PC-3 (cell line): Measurements from ENCODE around the gene ZNF292. TPM values are rescaled to one million over a fixed set of nuclear protein-coding genes. Genes with fewer than 3 reads are reported as not detected.

Source experiments
- ATAC-seq: fragments of 200-7000 bp; cut with Tn5 transposase; 2 replicates; pipeline ENCODE4 v1.9.1; 2020; ENCODE audit warnings: mild to moderate bottlenecking, moderate library complexity
- BruUV-seq: library from RNA; stranded (reverse); fragments of 400-500 nt; replicated peaks from 2 replicates; lab custom pipeline; 2021; lab: Mats Ljungman, UMichigan
- CTCF ChIA-PET: fragments of 300-600 bp; sonication (Branson Sonifier 250); formaldehyde crosslinking; loops from one replicate; lab custom pipeline; 2022; ENCODE audit warnings: antibody characterized with exemption; lab: Charles Lee
- POLR2A ChIA-PET: fragments of 300-600 bp; sonication (Branson Sonifier 250); formaldehyde crosslinking; loops from one replicate; lab custom pipeline; 2022; ENCODE audit warnings: antibody characterized with exemption; ENCODE audit not compliant: unreplicated experiment; lab: Charles Lee
- DNase-seq: peaks from one replicate; pipeline ENCODE4 v3.0.0-alpha.2; 2015
- H2AFZ ChIP-seq: fragments of 300-600 bp; sonication (generic); 2 replicates; pipeline ENCODE4 v1.6.0; 2016; ENCODE audit warnings: antibody characterized with exemption, low read length
- H3F3A ChIP-seq: fragments of 300-600 bp; sonication (generic); one replicate; pipeline ENCODE4 v1.6.0; 2017; ENCODE audit warnings: antibody characterized with exemption, low read length, control low read depth, mild to moderate bottlenecking; ENCODE audit not compliant: unreplicated experiment
- H3K27ac ChIP-seq: fragments of 300-600 bp; sonication (generic); 2 replicates; pipeline ENCODE4 v1.5.1; 2016; ENCODE audit warnings: mild to moderate bottlenecking, low read length
- H3K27me3 ChIP-seq: fragments of 300-600 bp; sonication (generic); 2 replicates; pipeline ENCODE4 v1.6.1; 2016; ENCODE audit warnings: low read length, mixed read lengths
- H3K36me3 ChIP-seq: fragments of 300-600 bp; sonication (generic); 2 replicates; pipeline ENCODE4 v1.6.1; 2016; ENCODE audit warnings: low read depth, mixed run types, low read length, mixed read lengths
- H3K4me1 ChIP-seq: fragments of 300-600 bp; sonication (generic); 2 replicates; pipeline ENCODE4 v1.5.1; 2016; ENCODE audit warnings: low read length; ENCODE audit not compliant: insufficient read depth
- H3K4me2 ChIP-seq: fragments of 300-600 bp; sonication (generic); 2 replicates; pipeline ENCODE4 v1.6.0; 2016; ENCODE audit warnings: low read length
- H3K4me3 ChIP-seq: fragments of 300-600 bp; sonication (generic); 2 replicates; pipeline ENCODE4 v1.5.1; 2016; ENCODE audit warnings: mild to moderate bottlenecking, low read length, mixed read lengths
- H3K79me2 ChIP-seq: fragments of 300-600 bp; sonication (generic); 2 replicates; pipeline ENCODE4 v1.6.1; 2017; ENCODE audit warnings: low read length, mixed read lengths
- H3K9ac ChIP-seq: fragments of 300-600 bp; sonication (generic); 2 replicates; pipeline ENCODE4 v1.6.0; 2016; ENCODE audit warnings: mild to moderate bottlenecking, low read length
- H3K9me2 ChIP-seq: fragments of 300-600 bp; sonication (generic); replicated peaks from 2 replicates; pipeline ENCODE4 v1.6.1; 2016; ENCODE audit warnings: mixed run types, low read length, mixed read lengths
- H3K9me3 ChIP-seq: fragments of 300-600 bp; sonication (generic); 2 replicates; pipeline ENCODE4 v1.6.1; 2016; ENCODE audit warnings: low read length, mixed read lengths
- H4K20me1 ChIP-seq: fragments of 300-600 bp; sonication (generic); 2 replicates; pipeline ENCODE4 v1.6.1; 2016; ENCODE audit warnings: low read length, mixed read lengths
- EZH2 ChIP-seq: fragments of 300-600 bp; sonication (generic); IDR thresholded peaks from one replicate; pipeline ENCODE4 v1.6.1; 2017; ENCODE audit warnings: antibody characterized with exemption, mild to moderate bottlenecking, low read length; ENCODE audit not compliant: unreplicated experiment
- EZH2phosphoT487 ChIP-seq: fragments of 300-600 bp; sonication (generic); IDR thresholded peaks from 2 replicates; pipeline ENCODE4 v1.6.1; 2018; ENCODE audit warnings: mild to moderate bottlenecking, antibody characterized with exemption, low read length, borderline replicate concordance
- intact Hi-C: fragments of 100-400 bp; cut with micrococcal nuclease; formaldehyde crosslinking; loops from 2 replicates; pipeline ENCODE4 v1.9.0; 2023
- total RNA-seq: library from RNA; depleted of rRNA; stranded (reverse); fragments of >200 nt; gene quantifications from 2 replicates; pipeline ENCODE4 v1.2.3, GENCODE V29; 2014
- TF ChIP-seq, protein P1 (sequence below): fragments of 300-600 bp; sonication (generic); conservative IDR thresholded peaks from 2 replicates; pipeline ENCODE4 v1.5.1; 2017; ENCODE audit warnings: antibody characterized with exemption, low read depth, mild to moderate bottlenecking, low read length

Gene ZNF292
- total RNA-seq, 1 experiment from 2014 or later: 8.9 TPM

DNA sequence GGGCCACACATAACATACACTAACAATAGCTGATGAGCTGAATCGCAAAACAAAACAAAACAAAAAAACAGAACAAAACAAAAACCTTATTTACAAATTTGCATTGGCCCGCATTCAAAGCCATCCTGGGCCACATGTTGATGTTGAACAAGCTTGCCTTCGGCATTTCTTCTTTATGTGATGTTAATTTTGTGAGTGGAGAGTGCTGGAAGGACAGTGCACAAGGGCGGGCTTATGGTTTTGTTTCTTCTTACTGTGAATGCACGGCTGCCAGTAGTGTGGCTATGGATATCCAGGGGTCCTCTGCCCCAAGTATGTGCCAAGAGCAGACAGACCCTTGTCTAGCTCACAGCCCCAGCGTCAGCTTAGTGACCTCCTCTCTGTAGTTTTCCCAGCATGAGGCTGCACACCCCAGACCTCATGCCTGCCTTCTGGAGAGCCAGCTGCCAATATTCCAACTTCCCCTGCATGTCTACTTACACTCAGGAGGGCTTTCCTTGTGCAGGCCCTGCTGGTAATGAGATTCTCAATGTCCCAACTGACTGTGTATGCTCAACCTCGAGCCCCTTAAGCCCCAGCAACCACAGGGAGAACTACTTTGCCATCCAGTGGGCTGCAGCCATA lies 24.9 kb downstream of the ZNF292 start:
- TF ChIP-seq EZH2 (no peak), EZH2phosphoT487 (no peak)
- TF ChIP-seq, protein P1, sequence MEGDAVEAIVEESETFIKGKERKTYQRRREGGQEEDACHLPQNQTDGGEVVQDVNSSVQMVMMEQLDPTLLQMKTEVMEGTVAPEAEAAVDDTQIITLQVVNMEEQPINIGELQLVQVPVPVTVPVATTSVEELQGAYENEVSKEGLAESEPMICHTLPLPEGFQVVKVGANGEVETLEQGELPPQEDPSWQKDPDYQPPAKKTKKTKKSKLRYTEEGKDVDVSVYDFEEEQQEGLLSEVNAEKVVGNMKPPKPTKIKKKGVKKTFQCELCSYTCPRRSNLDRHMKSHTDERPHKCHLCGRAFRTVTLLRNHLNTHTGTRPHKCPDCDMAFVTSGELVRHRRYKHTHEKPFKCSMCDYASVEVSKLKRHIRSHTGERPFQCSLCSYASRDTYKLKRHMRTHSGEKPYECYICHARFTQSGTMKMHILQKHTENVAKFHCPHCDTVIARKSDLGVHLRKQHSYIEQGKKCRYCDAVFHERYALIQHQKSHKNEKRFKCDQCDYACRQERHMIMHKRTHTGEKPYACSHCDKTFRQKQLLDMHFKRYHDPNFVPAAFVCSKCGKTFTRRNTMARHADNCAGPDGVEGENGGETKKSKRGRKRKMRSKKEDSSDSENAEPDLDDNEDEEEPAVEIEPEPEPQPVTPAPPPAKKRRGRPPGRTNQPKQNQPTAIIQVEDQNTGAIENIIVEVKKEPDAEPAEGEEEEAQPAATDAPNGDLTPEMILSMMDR: no peak
- H3K4me2 ChIP-seq: no peak overlapping the region
- H3K4me3 ChIP-seq: no peak overlapping the region
- BruUV-seq: no TSS peak
- peaks cover 13% of the 10 kb centered on the region; the same call in 1 of the 2 replicates for H3K4me1 ChIP-seq
- ATAC-seq (no peak), DNase-seq (no peak)
- H3K36me3 ChIP-seq: peaks cover 3% of the 10 kb centered on the region; the same call in 1 of the 2 replicates
- intact Hi-C loops: no loop called here
- CTCF ChIA-PET: no interaction called here
- no peak overlapping the region for H3K27ac ChIP-seq
- H3K9me3 ChIP-seq: no peaks in the 10 kb centered on the region
- no peaks in the 10 kb centered on the region for H3F3A ChIP-seq
- peaks cover 88% of the 10 kb centered on the region for H3K79me2 ChIP-seq
- POLR2A ChIA-PET: no interaction called here
- H3K9ac ChIP-seq: no peak overlapping the region
- no peak overlapping the region for H2AFZ ChIP-seq
- no peaks in the 10 kb centered on the region for H3K9me2 ChIP-seq
- H4K20me1 ChIP-seq: peaks cover 13% of the 10 kb centered on the region
- H3K27me3 ChIP-seq: no peaks in the 10 kb centered on the region

DNA sequence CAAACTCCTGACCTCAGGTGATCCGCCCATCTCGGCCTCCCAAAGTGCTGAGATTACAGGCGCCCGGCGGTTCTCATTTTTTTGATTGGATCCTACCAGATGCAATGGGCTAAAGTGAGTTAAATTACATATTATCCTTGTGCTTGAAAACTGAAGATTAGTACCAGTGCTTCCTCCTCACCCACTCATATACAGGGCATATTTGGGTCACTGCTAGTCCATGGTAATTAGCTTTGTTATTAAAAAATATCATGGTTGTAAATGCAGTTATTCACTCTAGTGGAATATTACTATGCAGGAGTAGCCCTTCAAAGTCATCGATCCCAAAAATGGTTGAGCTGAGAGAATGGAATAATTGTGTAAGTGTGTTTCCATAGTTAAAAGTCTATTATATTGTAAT lies 26.5 kb downstream of the ZNF292 start:
- Histone ChIP-seq H2AFZ (no peak overlapping the region), H3K9me2 (no peaks in the 10 kb centered on the region), H3K79me2 (peaks cover 86% of the 10 kb centered on the region), H3K9ac (no peak overlapping the region), H3K4me3 (no peak overlapping the region), H3K4me1 (peaks cover 13% of the 10 kb centered on the region; the same call in 1 of the 2 replicates), H3K27ac (no peak overlapping the region), H3K9me3 (no peaks in the 10 kb centered on the region), H3F3A (no peaks in the 10 kb centered on the region), H4K20me1 (peaks cover 13% of the 10 kb centered on the region), H3K4me2 (no peak overlapping the region), H3K27me3 (no peaks in the 10 kb centered on the region), H3K36me3 (peaks cover 3% of the 10 kb centered on the region; the same call in 1 of the 2 replicates)
- BruUV-seq: no TSS peak
- ATAC-seq (no peak), DNase-seq (no peak)
- ChIA-PET POLR2A (no interaction called here), CTCF (no interaction called here)
- TF ChIP-seq, protein P1: no peak
- no peak for TF ChIP-seq EZH2
- TF ChIP-seq EZH2phosphoT487: no peak
- intact Hi-C loops: no loop called here

DNA sequence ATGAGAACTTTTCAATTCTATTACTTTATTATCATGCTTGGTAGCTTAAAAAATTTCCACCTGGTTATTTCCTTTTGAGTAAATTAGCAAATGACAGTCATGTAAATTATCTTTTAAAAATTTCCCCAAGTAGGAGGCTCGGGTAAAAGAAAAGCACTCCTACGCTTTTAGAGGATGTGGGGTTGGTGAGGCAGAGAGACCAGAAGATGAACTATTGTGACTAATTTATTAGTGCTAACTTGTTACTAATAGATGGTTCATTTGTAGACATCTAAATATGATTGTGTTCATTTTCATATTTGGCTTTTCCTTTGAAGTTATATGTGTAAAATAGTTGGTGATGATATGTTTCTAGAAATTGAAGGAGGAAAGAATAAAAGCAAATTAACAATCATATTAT lies 27.0 kb downstream of the ZNF292 start:
- H3K36me3 ChIP-seq: peaks cover 3% of the 10 kb centered on the region; the same call in 1 of the 2 replicates
- H3K9me3 ChIP-seq: no peaks in the 10 kb centered on the region
- no peaks in the 10 kb centered on the region for H3K9me2 ChIP-seq
- H3K9ac ChIP-seq: no peak overlapping the region
- peaks cover 13% of the 10 kb centered on the region; the same call in 1 of the 2 replicates for H3K4me1 ChIP-seq
- ChIA-PET CTCF (no interaction called here), POLR2A (no interaction called here)
- no peaks in the 10 kb centered on the region for H3F3A ChIP-seq
- DNase-seq: no peak
- BruUV-seq: no TSS peak
- peaks cover 13% of the 10 kb centered on the region for H4K20me1 ChIP-seq
- intact Hi-C loops: no loop called here
- H3K27me3 ChIP-seq: no peaks in the 10 kb centered on the region
- no peak overlapping the region for H3K4me3 ChIP-seq
- no peak overlapping the region for H2AFZ ChIP-seq
- H3K27ac ChIP-seq: no peak overlapping the region
- ATAC-seq: no peak
- TF ChIP-seq, protein P1: no peak
- TF ChIP-seq EZH2phosphoT487 (no peak), EZH2 (no peak)
- peaks cover 86% of the 10 kb centered on the region for H3K79me2 ChIP-seq
- H3K4me2 ChIP-seq: no peak overlapping the region
